ENCODE measurements around the gene LRRC72.

Gene LRRC72

DNA sequence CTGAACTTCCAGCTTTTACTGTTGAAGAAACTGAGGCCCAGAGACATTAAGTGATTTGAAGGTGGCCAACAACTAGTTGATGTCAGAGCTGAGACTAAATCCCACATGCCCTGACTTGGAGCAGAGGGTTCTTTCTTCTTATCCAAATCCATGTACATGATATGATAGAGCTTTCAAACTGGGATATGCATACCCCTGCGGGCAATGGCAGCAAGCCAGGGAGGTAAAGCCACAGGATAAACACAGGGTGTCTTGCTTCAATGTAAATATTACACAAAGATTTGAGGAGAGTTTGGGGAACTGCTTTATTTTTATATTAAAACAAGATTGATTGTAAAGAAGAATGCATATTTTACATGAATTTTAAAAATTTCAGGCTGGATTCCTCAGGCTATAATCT is 2.3 kb upstream of the LRRC72 start:
- Histone ChIP-seq H3K9me2 (replicated peaks; ENCODE audit: control insufficient read depth, low read length) (no peaks in the 10 kb centered on the region), H3F3A (ENCODE audit: control insufficient read depth, insufficient read depth) (no peaks in the 10 kb centered on the region), H3K36me3 (ENCODE audit: control insufficient read depth, low read length) (no peaks in the 10 kb centered on the region), H3K4me1 (ENCODE audit: control insufficient read depth, low read length) (no peaks in the 10 kb centered on the region), H4K20me1 (ENCODE audit: control insufficient read depth, insufficient read depth, low read depth, low read length) (no peaks in the 10 kb centered on the region), H3K79me2 (ENCODE audit: control insufficient read depth, low read length) (no peaks in the 10 kb centered on the region), H3K4me3 (ENCODE audit: low read length) (no peak overlapping the region), H3K9me3 (ENCODE audit: control insufficient read depth, insufficient read depth, low read length) (no peaks in the 10 kb centered on the region), H3K4me2 (ENCODE audit: low read length) (no peak overlapping the region), H3K27me3 (ENCODE audit: control insufficient read depth, low read length) (no peaks in the 10 kb centered on the region), H3K27ac (ENCODE audit: low read depth, low read length) (no peak overlapping the region)
- TF ChIP-seq EZH2phosphoT487 (IDR thresholded peaks at IDR 0.05; ENCODE audit: borderline replicate concordance, low read length) (no peak), CTCF (IDR thresholded peaks at IDR 0.05; ENCODE audit: low read depth, low read length, poor library complexity, severe bottlenecking) (no peak)

DNA sequence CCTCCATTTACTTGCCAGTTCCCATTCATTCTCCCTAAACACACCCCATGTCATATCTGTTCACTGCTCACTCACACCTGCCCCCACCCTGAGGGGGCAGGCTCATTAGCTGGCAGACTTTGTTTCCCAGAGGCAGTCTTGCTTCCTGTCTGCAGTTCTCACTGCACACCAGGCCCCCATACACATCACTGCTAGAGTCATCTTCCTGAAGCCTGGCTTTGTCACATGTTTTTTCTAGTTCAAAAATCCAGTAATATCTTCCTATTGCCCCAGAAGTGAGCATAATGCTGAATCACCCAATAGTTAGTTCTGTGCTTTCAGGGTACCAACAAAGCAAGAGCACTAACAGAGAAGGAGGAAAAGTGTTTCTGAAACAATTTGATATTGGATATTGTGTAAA is 1.9 kb downstream of the LRRC72 start:
- Histone ChIP-seq H3K4me2 (ENCODE audit: low read length) (no peak overlapping the region), H4K20me1 (ENCODE audit: control insufficient read depth, insufficient read depth, low read depth, low read length) (no peaks in the 10 kb centered on the region), H3F3A (ENCODE audit: control insufficient read depth, insufficient read depth) (no peaks in the 10 kb centered on the region), H3K9me3 (ENCODE audit: control insufficient read depth, insufficient read depth, low read length) (no peaks in the 10 kb centered on the region), H3K79me2 (ENCODE audit: control insufficient read depth, low read length) (no peaks in the 10 kb centered on the region), H3K36me3 (ENCODE audit: control insufficient read depth, low read length) (no peaks in the 10 kb centered on the region), H3K9me2 (replicated peaks; ENCODE audit: control insufficient read depth, low read length) (no peaks in the 10 kb centered on the region), H3K4me3 (ENCODE audit: low read length) (no peak overlapping the region), H3K27ac (ENCODE audit: low read depth, low read length) (no peak overlapping the region), H3K27me3 (ENCODE audit: control insufficient read depth, low read length) (no peaks in the 10 kb centered on the region), H3K4me1 (ENCODE audit: control insufficient read depth, low read length) (no peaks in the 10 kb centered on the region)
- TF ChIP-seq CTCF (IDR thresholded peaks at IDR 0.05; ENCODE audit: low read depth, low read length, poor library complexity, severe bottlenecking): no peak
- no peak for TF ChIP-seq EZH2phosphoT487 (IDR thresholded peaks at IDR 0.05; ENCODE audit: borderline replicate concordance, low read length)

GRCh38 chr7:16529697-16530096 is 3.1 kb downstream of the LRRC72 start:
- no peaks in the 10 kb centered on the region for H3K27me3 ChIP-seq (ENCODE audit: control insufficient read depth, low read length)
- no peaks in the 10 kb centered on the region for H3K79me2 ChIP-seq (ENCODE audit: control insufficient read depth, low read length)
- H3K9me3 ChIP-seq (ENCODE audit: control insufficient read depth, insufficient read depth, low read length): no peaks in the 10 kb centered on the region
- H3K9me2 ChIP-seq (replicated peaks; ENCODE audit: control insufficient read depth, low read length): no peaks in the 10 kb centered on the region
- no peaks in the 10 kb centered on the region for H3F3A ChIP-seq (ENCODE audit: control insufficient read depth, insufficient read depth)
- H3K4me1 ChIP-seq (ENCODE audit: control insufficient read depth, low read length): no peaks in the 10 kb centered on the region
- no peak overlapping the region for H3K4me3 ChIP-seq (ENCODE audit: low read length)
- H4K20me1 ChIP-seq (ENCODE audit: control insufficient read depth, insufficient read depth, low read depth, low read length): no peaks in the 10 kb centered on the region
- TF ChIP-seq EZH2phosphoT487 (IDR thresholded peaks at IDR 0.05; ENCODE audit: borderline replicate concordance, low read length) (no peak), CTCF (IDR thresholded peaks at IDR 0.05; ENCODE audit: low read depth, low read length, poor library complexity, severe bottlenecking) (no peak)
- no peak overlapping the region for H3K27ac ChIP-seq (ENCODE audit: low read depth, low read length)
- no peak overlapping the region for H3K4me2 ChIP-seq (ENCODE audit: low read length)
- H3K36me3 ChIP-seq (ENCODE audit: control insufficient read depth, low read length): no peaks in the 10 kb centered on the region

DNA sequence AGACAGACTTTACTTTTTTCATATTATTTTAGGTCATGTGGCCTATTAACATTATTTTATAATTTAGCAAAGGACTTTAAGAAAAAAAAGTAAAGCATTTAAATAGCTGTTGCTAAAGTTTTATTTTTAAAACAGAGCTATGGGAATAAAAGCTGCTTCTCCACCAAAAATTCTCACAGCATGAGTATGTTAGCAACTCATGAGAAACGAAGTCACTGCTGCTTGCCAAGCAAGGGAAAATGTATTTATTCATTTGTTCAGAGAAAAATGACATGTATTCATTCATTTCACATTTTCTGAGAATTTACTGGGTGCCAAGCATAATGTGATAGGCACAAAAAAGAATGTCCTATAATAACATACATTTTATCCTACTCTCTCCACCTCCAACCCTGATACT is 5.1 kb downstream of the LRRC72 start:
- no peak for TF ChIP-seq CTCF (IDR thresholded peaks at IDR 0.05; ENCODE audit: low read depth, low read length, poor library complexity, severe bottlenecking)
- TF ChIP-seq EZH2phosphoT487 (IDR thresholded peaks at IDR 0.05; ENCODE audit: borderline replicate concordance, low read length): no peak
- H3K27ac ChIP-seq (ENCODE audit: low read depth, low read length): no peak overlapping the region
- H4K20me1 ChIP-seq (ENCODE audit: control insufficient read depth, insufficient read depth, low read depth, low read length): no peaks in the 10 kb centered on the region
- H3K4me3 ChIP-seq (ENCODE audit: low read length): no peak overlapping the region
- no peak overlapping the region for H3K4me2 ChIP-seq (ENCODE audit: low read length)
- H3K36me3 ChIP-seq (ENCODE audit: control insufficient read depth, low read length): no peaks in the 10 kb centered on the region
- H3F3A ChIP-seq (ENCODE audit: control insufficient read depth, insufficient read depth): no peaks in the 10 kb centered on the region
- no peaks in the 10 kb centered on the region for H3K9me2 ChIP-seq (replicated peaks; ENCODE audit: control insufficient read depth, low read length)
- no peaks in the 10 kb centered on the region for H3K4me1 ChIP-seq (ENCODE audit: control insufficient read depth, low read length)
- H3K27me3 ChIP-seq (ENCODE audit: control insufficient read depth, low read length): no peaks in the 10 kb centered on the region
- H3K9me3 ChIP-seq (ENCODE audit: control insufficient read depth, insufficient read depth, low read length): no peaks in the 10 kb centered on the region
- no peaks in the 10 kb centered on the region for H3K79me2 ChIP-seq (ENCODE audit: control insufficient read depth, low read length)

Data from DOHH2 (cell line).